NB4 (cell line): ENCODE data around the gene TMEM18.

ENCODE experiments used
- DNase-seq: peaks from one replicate; pipeline ENCODE4 v3.0.0; 2010; ENCODE audit warnings: low read depth
- H3K4me3 ChIP-seq: one replicate; pipeline ENCODE4 v1.5.1; 2011; ENCODE audit warnings: mild to moderate bottlenecking, low read depth, low read length, moderate library complexity
- MYC ChIP-seq: IDR thresholded peaks from 2 replicates; pipeline ENCODE4 v1.6.1; 2011; ENCODE audit warnings: low read depth, low read length
- POLR2A ChIP-seq: IDR thresholded peaks from 2 replicates; pipeline ENCODE4 v1.6.1; 2011; ENCODE audit warnings: mild to moderate bottlenecking; ENCODE audit not compliant: insufficient read length; ENCODE audit errors: extremely low read depth
- TF ChIP-seq, protein P1 (sequence below): IDR thresholded peaks from one replicate; pipeline ENCODE4 v1.5.1; 2012; ENCODE audit warnings: low read depth, low read length
- TF ChIP-seq, protein P2 (sequence below): IDR thresholded peaks from 2 replicates; pipeline ENCODE4 v1.6.1; 2011; ENCODE audit warnings: low read depth, low read length

The TMEM18 gene

DNA sequence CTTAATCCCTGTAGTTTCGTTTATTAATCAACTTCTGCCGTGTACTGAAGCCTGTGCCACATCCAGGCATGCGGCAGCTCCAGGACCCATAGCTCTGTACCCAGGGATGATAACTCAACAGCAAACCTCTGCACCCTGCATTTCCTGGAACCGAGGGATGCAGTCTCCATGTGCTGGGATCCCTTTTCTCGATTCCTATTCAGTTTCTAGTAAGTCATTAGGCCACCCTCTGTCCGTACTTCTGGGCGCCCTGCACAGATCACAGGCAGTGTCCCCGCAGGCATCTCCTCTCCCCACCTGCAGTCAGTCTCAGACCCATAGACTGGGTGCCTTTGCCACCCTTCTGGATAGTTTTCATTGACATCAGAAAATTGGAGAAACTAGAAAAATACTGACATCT is 18.8 kb downstream of the TMEM18 start:
- TF ChIP-seq, protein P1, sequence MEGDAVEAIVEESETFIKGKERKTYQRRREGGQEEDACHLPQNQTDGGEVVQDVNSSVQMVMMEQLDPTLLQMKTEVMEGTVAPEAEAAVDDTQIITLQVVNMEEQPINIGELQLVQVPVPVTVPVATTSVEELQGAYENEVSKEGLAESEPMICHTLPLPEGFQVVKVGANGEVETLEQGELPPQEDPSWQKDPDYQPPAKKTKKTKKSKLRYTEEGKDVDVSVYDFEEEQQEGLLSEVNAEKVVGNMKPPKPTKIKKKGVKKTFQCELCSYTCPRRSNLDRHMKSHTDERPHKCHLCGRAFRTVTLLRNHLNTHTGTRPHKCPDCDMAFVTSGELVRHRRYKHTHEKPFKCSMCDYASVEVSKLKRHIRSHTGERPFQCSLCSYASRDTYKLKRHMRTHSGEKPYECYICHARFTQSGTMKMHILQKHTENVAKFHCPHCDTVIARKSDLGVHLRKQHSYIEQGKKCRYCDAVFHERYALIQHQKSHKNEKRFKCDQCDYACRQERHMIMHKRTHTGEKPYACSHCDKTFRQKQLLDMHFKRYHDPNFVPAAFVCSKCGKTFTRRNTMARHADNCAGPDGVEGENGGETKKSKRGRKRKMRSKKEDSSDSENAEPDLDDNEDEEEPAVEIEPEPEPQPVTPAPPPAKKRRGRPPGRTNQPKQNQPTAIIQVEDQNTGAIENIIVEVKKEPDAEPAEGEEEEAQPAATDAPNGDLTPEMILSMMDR, result no peak
- TF ChIP-seq, protein P2, sequence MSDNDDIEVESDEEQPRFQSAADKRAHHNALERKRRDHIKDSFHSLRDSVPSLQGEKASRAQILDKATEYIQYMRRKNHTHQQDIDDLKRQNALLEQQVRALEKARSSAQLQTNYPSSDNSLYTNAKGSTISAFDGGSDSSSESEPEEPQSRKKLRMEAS, result no peak
- no peak for TF ChIP-seq POLR2A
- no peak for TF ChIP-seq MYC
- DNase-seq, result no peak
- H3K4me3 ChIP-seq, result no peak overlapping the region

DNA sequence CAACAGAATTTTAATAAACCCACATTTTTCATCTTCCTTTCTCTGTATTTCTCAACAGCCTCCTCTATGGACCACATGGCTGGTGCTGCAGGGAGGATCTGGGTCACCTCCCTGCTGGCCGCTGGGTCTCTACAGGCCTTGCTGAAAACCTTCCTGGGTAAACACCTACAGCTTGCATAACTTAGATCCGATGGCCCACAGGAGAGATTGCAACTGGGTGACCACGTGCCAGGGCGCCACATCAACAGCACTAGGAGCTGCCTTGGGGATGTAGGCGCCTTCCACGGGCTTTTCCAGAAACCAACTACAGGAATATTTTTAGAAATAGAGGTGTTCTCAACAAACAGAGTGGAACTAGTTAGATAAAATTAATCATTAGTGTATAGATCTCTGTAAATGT is 19.4 kb downstream of the TMEM18 start:
- no peak for DNase-seq
- TF ChIP-seq MYC (no peak), POLR2A (no peak)
- TF ChIP-seq, protein P2, result no peak
- TF ChIP-seq, protein P1, result no peak
- no peak overlapping the region for H3K4me3 ChIP-seq

DNA sequence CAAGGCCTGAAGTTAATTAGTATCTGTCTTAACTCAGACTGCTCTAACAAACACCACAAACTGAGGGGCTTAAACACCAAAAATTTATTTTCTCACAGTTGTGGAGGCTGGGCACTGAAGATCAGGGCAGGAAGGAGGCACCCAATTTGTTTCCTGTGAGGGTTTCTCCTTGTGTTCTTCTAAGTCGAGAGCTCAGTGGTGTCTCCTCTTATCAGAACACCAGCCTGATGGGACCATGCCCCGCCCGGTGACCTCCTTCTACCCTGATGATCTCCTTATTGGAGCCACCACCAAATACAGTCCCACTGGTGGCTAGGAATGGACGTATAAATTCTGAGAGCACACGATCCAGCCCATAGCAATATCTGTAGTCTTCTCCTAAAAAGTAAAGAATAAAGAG is 20.5 kb downstream of the TMEM18 start:
- TF ChIP-seq POLR2A (no peak), MYC (no peak)
- TF ChIP-seq, protein P2, result no peak
- TF ChIP-seq, protein P1, result no peak
- DNase-seq, result no peak
- H3K4me3 ChIP-seq, result no peak overlapping the region

DNA sequence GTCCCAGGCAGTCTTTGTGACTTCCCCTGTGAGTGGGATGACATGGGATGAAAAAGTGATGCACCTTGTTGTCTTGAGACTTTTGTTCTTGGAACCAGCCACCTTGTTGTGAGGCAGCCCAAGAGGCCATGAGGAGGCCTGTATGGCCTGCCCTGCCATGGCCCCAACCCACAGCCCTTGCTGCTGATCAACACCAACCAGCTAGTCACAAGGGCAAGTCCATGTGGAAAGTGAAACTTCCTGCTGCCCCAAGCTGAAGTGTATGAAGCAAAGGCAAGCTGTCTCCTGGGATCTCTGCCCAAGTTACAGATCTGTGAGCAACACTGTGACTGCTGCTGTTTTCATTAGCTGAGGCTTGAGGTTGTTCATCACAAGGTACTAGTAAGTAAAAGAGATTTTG is 21.6 kb downstream of the TMEM18 start:
- H3K4me3 ChIP-seq, result no peak overlapping the region
- TF ChIP-seq, protein P2, result no peak
- TF ChIP-seq MYC (no peak), POLR2A (no peak)
- TF ChIP-seq, protein P1, result no peak
- DNase-seq, result peak; percentile 45

DNA sequence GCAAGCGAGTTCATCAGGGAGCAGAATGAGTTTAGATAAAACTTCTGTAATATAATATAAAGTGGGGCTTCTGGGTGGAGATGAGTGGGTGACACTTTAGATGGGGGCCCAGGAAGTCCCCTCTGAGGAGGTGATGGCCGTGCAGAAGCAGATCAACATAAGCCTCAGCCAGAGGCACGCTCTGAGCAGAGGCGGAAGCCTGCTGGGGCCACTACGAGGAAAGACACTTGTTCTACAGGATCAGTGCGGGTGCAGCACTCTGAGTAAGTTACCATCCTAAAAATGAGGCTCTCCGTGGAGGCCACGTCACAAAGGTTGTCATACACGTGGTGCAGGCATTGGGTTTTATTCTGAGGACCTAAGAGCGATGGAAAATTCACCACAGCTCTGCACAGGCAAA is 22.3 kb downstream of the TMEM18 start:
- no peak overlapping the region for H3K4me3 ChIP-seq
- no peak for TF ChIP-seq MYC
- TF ChIP-seq, protein P1, result no peak
- TF ChIP-seq POLR2A, result no peak
- TF ChIP-seq, protein P2, result no peak
- no peak for DNase-seq

DNA sequence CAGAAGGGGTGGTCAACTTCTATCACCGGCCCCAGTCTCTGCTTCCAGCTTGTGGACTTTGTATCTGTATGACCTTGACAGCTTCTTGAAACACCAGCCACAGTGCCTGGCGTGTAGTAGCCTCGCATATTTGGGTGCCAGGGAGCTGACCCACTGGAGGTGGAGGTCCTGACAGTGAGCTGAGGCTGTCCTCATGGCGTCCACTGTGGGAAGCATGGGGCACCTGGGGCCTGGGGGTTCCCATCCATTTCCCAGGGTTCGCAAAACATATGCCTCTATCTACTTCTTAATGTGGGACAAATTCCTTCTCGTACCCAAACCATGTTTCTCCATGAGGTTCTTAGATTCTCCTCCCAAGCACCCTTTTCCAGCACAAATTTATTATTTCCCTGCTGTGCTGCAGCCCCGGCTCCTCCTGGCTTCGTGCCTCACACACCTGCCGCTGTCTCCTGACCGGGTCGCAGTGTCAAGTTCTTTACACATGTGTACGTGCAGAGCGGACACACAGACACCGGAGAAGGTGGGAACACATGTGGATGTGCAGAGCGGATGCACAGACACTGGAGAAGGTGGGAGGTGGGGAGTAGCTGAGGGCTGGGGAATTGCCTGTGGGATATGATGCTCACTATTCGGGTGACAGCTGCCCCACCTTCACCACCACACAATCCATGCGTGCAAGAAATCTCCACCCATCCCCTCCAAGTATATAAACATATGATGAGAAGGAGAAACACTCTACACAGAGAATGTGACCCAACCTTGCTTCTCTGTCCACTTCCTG is 23.4 kb downstream of the TMEM18 start:
- TF ChIP-seq MYC, result no peak
- TF ChIP-seq, protein P1, result no peak
- no peak for TF ChIP-seq POLR2A
- no peak for DNase-seq
- no peak overlapping the region for H3K4me3 ChIP-seq
